GM20000 (cell line): Measurements from ENCODE around the gene VSIG10L.

Experiments
- DNase-seq: peaks from one replicate; pipeline ENCODE4 v3.0.0; 2012; ENCODE audit warnings: low spot score
- CTCF ChIP-seq: IDR thresholded peaks from 2 replicates; pipeline ENCODE4 v1.5.1; 2012; ENCODE audit warnings: mild to moderate bottlenecking, control low read depth; ENCODE audit errors: extremely low read depth, missing control alignments

VSIG10L gene

GRCh38 chr19:51318687-51319648 is 23.0 kb downstream of the VSIG10L start:
- no peak for TF ChIP-seq CTCF
- DNase-seq: no peak

DNA sequence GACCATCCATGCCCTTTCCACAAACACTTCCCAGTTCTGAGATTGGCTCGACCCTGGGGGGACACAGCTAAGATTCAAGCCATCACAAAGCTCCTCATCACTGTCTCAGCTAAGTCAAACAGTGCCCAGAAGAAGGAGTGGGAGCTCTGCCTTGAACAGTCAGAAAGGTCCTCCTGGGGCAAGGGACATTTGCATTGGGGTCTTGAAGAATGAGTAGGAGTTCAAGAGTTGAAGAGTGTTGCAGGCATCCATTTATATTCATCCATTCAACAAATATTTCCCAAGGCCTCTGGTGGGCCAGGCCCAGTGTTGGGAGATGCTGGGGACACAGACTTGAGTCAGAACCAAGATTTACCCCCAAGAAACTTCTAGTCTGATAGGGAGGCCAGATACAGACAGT is 24.0 kb downstream of the VSIG10L start:
- no peak for DNase-seq
- TF ChIP-seq CTCF: no peak

DNA sequence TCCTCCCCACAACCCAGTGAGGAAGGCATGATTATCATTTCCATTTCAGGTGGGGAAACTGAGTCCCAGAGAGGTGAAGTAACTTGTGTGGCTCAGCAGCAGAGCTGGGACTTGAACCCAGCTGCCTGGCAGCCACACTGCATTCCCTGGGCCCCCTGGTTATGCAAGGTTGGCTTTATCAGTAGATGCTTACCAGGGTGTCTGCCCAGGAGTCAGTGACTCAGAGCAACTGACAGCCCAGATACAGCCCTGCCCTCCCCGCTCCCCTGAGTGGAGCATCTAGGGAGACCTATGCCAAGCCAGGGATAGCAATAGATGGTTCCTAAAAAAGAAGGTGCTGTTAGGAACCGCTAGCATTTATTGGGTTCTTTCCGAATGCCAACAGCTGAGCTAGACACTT is 24.6 kb downstream of the VSIG10L start:
- no peak for TF ChIP-seq CTCF

DNA sequence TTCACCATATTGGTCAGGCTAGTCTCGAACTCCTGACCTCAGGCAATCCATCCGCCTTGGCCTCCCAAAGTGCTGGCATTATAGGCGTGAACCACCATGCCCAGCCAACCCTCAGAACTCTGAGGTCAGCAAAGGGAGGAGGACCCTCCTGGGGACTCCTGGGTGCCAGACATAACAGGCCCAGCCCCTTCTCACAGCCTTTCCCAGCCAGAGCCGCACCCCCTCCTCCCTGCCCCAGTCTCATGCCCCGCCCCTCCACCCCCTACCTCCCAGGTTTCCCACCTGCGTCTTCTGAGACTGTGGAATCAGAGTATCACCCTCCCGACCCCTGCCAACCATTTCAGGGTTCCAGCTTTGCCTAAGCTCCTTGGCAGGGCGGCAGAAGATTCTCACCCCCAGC is 25.3 kb downstream of the VSIG10L start:
- TF ChIP-seq CTCF: no peak
- DNase-seq: no peak

More for the DNA sequence above, 24.6 kb downstream of the VSIG10L start:
- DNase-seq: no peak

DNA sequence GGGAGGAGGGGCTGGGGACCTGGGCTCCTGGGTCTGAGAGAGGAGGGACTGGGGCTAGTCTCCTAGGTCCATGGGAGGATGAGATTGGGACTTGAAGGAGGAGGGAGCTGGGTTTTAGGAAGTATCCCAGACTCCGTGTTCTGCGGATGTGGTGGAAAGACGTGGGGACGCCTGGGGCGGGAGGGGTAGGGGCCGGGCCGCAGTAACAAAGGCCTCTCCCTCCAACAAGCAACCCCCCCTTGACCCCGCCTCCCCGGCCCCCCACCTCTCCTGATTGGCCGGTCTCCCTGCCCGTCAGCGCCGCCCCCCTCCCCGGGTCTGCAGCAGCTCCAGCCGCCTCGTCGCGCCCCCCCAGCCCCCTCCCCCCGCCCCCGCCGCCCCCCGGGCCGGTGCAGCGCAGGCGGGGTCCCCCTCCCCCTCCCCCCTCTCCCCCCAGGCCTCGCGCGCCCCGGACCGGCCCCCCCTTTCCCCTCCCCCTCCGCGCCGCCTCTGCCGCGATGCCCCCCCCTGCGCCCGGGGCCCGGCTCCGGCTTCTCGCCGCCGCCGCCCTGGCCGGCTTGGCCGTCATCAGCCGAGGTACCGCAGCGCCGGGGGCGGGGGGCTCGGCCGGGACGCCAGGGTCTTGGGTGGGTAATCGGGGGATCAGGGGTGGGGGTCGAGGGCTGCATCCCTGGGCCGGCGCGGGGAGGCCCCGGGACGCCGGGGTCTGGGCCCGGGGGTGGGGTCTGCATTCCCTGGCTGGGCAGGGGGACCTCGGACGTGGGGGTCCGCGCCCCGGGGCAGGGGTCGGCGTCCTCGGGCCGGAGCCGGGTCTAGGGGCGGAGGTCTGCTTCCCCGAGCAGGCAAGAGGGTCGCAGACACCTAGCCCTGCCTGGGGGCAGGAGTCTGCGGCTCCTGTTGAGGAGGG is 30.3 kb downstream of the VSIG10L start, which contains the start of gene IGLON5:
IGLON5 (plus strand) TSS at position 294 of the 907 bp plus-strand sequence; CDS start at position 498, 204 bp downstream.
- no peak for DNase-seq
- no peak for TF ChIP-seq CTCF

- DNase-seq: no peak
- no peak for TF ChIP-seq CTCF
These were observed 36.5 kb downstream of the VSIG10L start for GRCh38 chr19:51305479-51305878.
